H1 (cell line): ENCODE results near the gene TNFAIP8L3. TPM values are rescaled to one million over a fixed set of nuclear protein-coding genes. Genes with fewer than 3 reads are reported as not detected.

Experiments used
- CHD7 ChIP-seq: fragments of 300-600 bp; sonication (generic); IDR thresholded peaks from 2 replicates; pipeline ENCODE4 v1.7.1; 2012; ENCODE audit warnings: low read length, moderate library complexity, mild to moderate bottlenecking, inconsistent platforms; ENCODE audit not compliant: insufficient replicate concordance
- CREB1 ChIP-seq: IDR thresholded peaks from 2 replicates; pipeline ENCODE4 v1.6.1; 2012; ENCODE audit warnings: inconsistent platforms
- CTCF ChIP-seq, 3 experiments: IDR thresholded peaks; 1 replicate in 2 of 3; 2 replicates in 1 of 3; pipeline versions ENCODE4 v1.5.1 to v1.6.1; 2011; ENCODE audit warnings: low read length in 3 of 3, mild to moderate bottlenecking in 3 of 3, inconsistent platforms in 2 of 3, low read depth in 1 of 3, moderate library complexity in 1 of 3; ENCODE audit not compliant: insufficient read depth in 1 of 3; ENCODE audit errors: control extremely low read depth in 1 of 3
- GTF2F1 ChIP-seq: IDR thresholded peaks from 2 replicates; pipeline ENCODE4 v1.6.1; 2012; ENCODE audit warnings: low read depth, low read length, improper control_type of control experiment, borderline replicate concordance
- HDAC6 ChIP-seq: IDR thresholded peaks from one replicate; pipeline ENCODE4 v1.7.1; 2012; ENCODE audit warnings: low read depth, mild to moderate bottlenecking, inconsistent platforms, low read length, moderate library complexity
- KDM5A ChIP-seq: fragments of 200-600 bp; IDR thresholded peaks from 2 replicates; pipeline ENCODE4 v1.7.1; 2012; ENCODE audit warnings: mild to moderate bottlenecking, low read length, inconsistent platforms, mixed read lengths
- POLR2A ChIP-seq, 2 experiments: IDR thresholded peaks; 1 replicate in 1 of 2; 2 replicates in 1 of 2; pipeline ENCODE4 v1.6.1; 2011; ENCODE audit warnings: low read depth in 2 of 2, low read length in 2 of 2, mild to moderate bottlenecking in 2 of 2; ENCODE audit errors: control extremely low read depth in 1 of 2
- SRF ChIP-seq: IDR thresholded peaks from 2 replicates; pipeline ENCODE4 v1.6.1; 2011; ENCODE audit warnings: mild to moderate bottlenecking, low read depth, low read length, moderate library complexity
- TBP ChIP-seq: IDR thresholded peaks from 2 replicates; pipeline ENCODE4 v1.6.1; 2011; ENCODE audit warnings: low read depth, low read length, improper control_type of control experiment
- polyA plus RNA-seq, 7 experiments: library from polyadenylated mRNA; depleted of rRNA in 3 of 7; stranded (reverse) in 5 of 7; unstranded in 2 of 7; fragments of >200 nt in 5 of 7; fragments of 200-250 nt in 2 of 7; gene quantifications; 1 replicate in 5 of 7; 2 replicates in 1 of 7; 4 replicates in 1 of 7; pipeline versions ENCODE4 v1.2.1 to v1.2.3, GENCODE V29; 2011 to 2013; ENCODE audit warnings: missing spikeins in 2 of 7, mixed read lengths in 2 of 7
- total RNA-seq: library from RNA; stranded (reverse); fragmentation: NEBNext Ultra II Directional; extraction: Animal tissue kit (Norgen Biotek cat#: 25700); gene quantifications from 2 replicates; pipeline ENCODE4 v1.2.1, GENCODE V29; 2021

TNFAIP8L3 gene
- total and polyA plus RNA-seq, 2 of the 8 experiments (the other 6 are each of a cell fraction or from before 2014, with no cell fraction given) = 0.23 to 0.67 TPM

GRCh38 chr15:51129535-51130188 is 35.0 kb upstream of the TNFAIP8L3 start (continued):
- no peak for TF ChIP-seq CHD7
- no peak for TF ChIP-seq POLR2A (IDR thresholded peaks at IDR 0.05; ENCODE audit: control extremely low read depth in 1 of 2, low read depth in 2 of 2, low read length in 2 of 2)
- no peak for TF ChIP-seq SRF
- TF ChIP-seq KDM5A = no peak
- TF ChIP-seq CREB1 = no peak
- TF ChIP-seq CTCF (IDR thresholded peaks at IDR 0.05; ENCODE audit: control extremely low read depth in 1 of 3, insufficient read depth in 1 of 3, low read depth in 1 of 3, low read length in 3 of 3) = no peak
- no peak for TF ChIP-seq TBP
- TF ChIP-seq HDAC6 = no peak
- TF ChIP-seq GTF2F1 = no peak
